H1 (cell line): ENCODE results near the gene MAN2C1. TPM values are rescaled to one million over a fixed set of nuclear protein-coding genes. Genes with fewer than 3 reads are reported as not detected.

Experiments used
- CTCF ChIA-PET: fragments of 300-600 bp; sonication (Branson Sonifier 250); formaldehyde crosslinking; loops from one replicate; lab custom pipeline; 2021; ENCODE audit not compliant: partially characterized antibody; lab: Charles Lee
- POLR2A ChIA-PET: fragments of 300-600 bp; sonication (Branson Sonifier 250); formaldehyde crosslinking; loops from one replicate; lab custom pipeline; 2021; ENCODE audit warnings: inconsistent platforms; ENCODE audit not compliant: partially characterized antibody; lab: Charles Lee
- DNase-seq, 2 experiments: peaks; one replicate each; pipeline versions ENCODE4 v3.0.0 to v3.0.0-alpha.2; 2010 to 2022; ENCODE audit warnings: low spot score in 2 of 2, low read depth in 1 of 2, mixed read lengths in 1 of 2
- FAIRE-seq: peaks from 2 replicates; lab custom pipeline; 2011; peaks lifted over from hg19 to GRCh38; lab: Jason Lieb, UNC
- H2AFZ ChIP-seq: 2 replicates; pipeline ENCODE4 v1.8.1; 2012; ENCODE audit warnings: low read length, inconsistent platforms
- H2AK5ac ChIP-seq: 2 replicates; pipeline ENCODE4 v1.6.1; 2013; ENCODE audit warnings: low read depth, low read length
- H2BK120ac ChIP-seq: replicated peaks from 2 replicates; pipeline ENCODE3; 2013; ENCODE audit warnings: low read depth, low read length, inconsistent platforms
- H2BK12ac ChIP-seq: 2 replicates; pipeline ENCODE4 v1.6.1; 2013; ENCODE audit warnings: low read depth, low read length
- H2BK15ac ChIP-seq: 2 replicates; pipeline ENCODE4 v1.6.1; 2013; ENCODE audit warnings: low read length
- H2BK20ac ChIP-seq: 2 replicates; pipeline ENCODE4 v1.6.1; 2013; ENCODE audit warnings: low read length
- H2BK5ac ChIP-seq: 2 replicates; pipeline ENCODE4 v1.6.1; 2013; ENCODE audit warnings: low read depth, low read length
- H3K14ac ChIP-seq: 2 replicates; pipeline ENCODE4 v1.6.1; 2013; ENCODE audit warnings: inconsistent platforms; ENCODE audit not compliant: insufficient read length
- H3K18ac ChIP-seq: 2 replicates; pipeline ENCODE4 v1.6.1; 2013; ENCODE audit warnings: low read length; ENCODE audit errors: extremely low read depth
- H3K23ac ChIP-seq: 2 replicates; pipeline ENCODE4 v1.6.1; 2013; ENCODE audit warnings: inconsistent platforms; ENCODE audit not compliant: insufficient read length
- H3K23me2 ChIP-seq: 2 replicates; pipeline ENCODE4 v1.6.1; 2013; ENCODE audit warnings: low read depth, low read length
- H3K27ac ChIP-seq: 2 replicates; pipeline ENCODE4 v1.6.1; 2011; ENCODE audit warnings: low read depth, low read length, inconsistent platforms
- H3K27me3 ChIP-seq, 4 experiments: replicated peaks in 1 of 4; 1 replicate in 1 of 4; 2 replicates in 3 of 4; pipeline versions ENCODE4 v1.6.1 to v1.8.1; 2011 to 2013; ENCODE audit warnings: low read length in 3 of 4, mild to moderate bottlenecking in 3 of 4, inconsistent platforms in 2 of 4, mixed read lengths in 2 of 4, moderate library complexity in 1 of 4; ENCODE audit not compliant: control insufficient read depth in 3 of 4, insufficient read depth in 3 of 4; ENCODE audit errors: extremely low read depth in 1 of 4
- H3K36me3 ChIP-seq, 4 experiments: 2 replicates each; pipeline versions ENCODE4 v1.6.1 to v1.8.1; 2011 to 2013; ENCODE audit warnings: mild to moderate bottlenecking in 4 of 4, low read length in 3 of 4, moderate library complexity in 2 of 4, control low read depth in 1 of 4, inconsistent platforms in 1 of 4; ENCODE audit not compliant: insufficient read depth in 4 of 4, control insufficient read depth in 2 of 4
- H3K4ac ChIP-seq: replicated peaks from 2 replicates; pipeline ENCODE3; 2013; ENCODE audit warnings: low read length, low read depth, mixed read lengths, inconsistent platforms; ENCODE audit not compliant: insufficient read length
- H3K4me1 ChIP-seq, 4 experiments: replicated peaks in 1 of 4; 1 replicate in 1 of 4; 2 replicates in 3 of 4; pipeline versions ENCODE4 v1.6.1 to v1.8.1; 2011 to 2013; ENCODE audit warnings: low read length in 3 of 4, inconsistent platforms in 2 of 4, mixed read lengths in 1 of 4; ENCODE audit not compliant: insufficient read depth in 4 of 4, control insufficient read depth in 3 of 4
- H3K4me2 ChIP-seq, 2 experiments: 2 replicates each; pipeline versions ENCODE4 v1.6.1 to v1.8.1; 2011 to 2013; ENCODE audit warnings: low read depth in 2 of 2, low read length in 2 of 2, control low read depth in 1 of 2, inconsistent platforms in 1 of 2, mild to moderate bottlenecking in 1 of 2; ENCODE audit not compliant: insufficient read depth in 1 of 2
- H3K4me3 ChIP-seq, 4 experiments: fragments of 200-600, 300-600 bp in 1 of 4; sonication (generic), shearing (Covaris generic), sonication (Bioruptor Twin) in 1 of 4; 2 replicates each; pipeline versions ENCODE4 v1.5.1 to v1.8.1; 2011 to 2016; ENCODE audit warnings: low read length in 4 of 4, low read depth in 3 of 4, control low read depth in 2 of 4, inconsistent platforms in 2 of 4, mild to moderate bottlenecking in 2 of 4, mixed read lengths in 1 of 4, moderate library complexity in 1 of 4; ENCODE audit not compliant: insufficient read depth in 2 of 4; ENCODE audit errors: extremely low read depth in 1 of 4
- H3K56ac ChIP-seq: replicated peaks from 2 replicates; pipeline ENCODE3; 2013; ENCODE audit warnings: low read depth, mild to moderate bottlenecking, mixed read lengths, low read length, inconsistent platforms; ENCODE audit not compliant: insufficient read length
- H3K79me1 ChIP-seq: 2 replicates; pipeline ENCODE4 v1.6.1; 2013; ENCODE audit warnings: low read depth, low read length, control low read depth
- H3K79me2 ChIP-seq, 2 experiments: 2 replicates each; pipeline versions ENCODE4 v1.6.1 to v1.8.1; 2012 to 2013; ENCODE audit warnings: low read length in 2 of 2, mild to moderate bottlenecking in 2 of 2, inconsistent platforms in 1 of 2; ENCODE audit not compliant: insufficient read depth in 2 of 2, control insufficient read depth in 1 of 2
- H3K9ac ChIP-seq, 4 experiments: replicated peaks in 1 of 4; 1 replicate in 1 of 4; 2 replicates in 3 of 4; pipeline versions ENCODE4 v1.6.1 to v1.8.1; 2011 to 2013; ENCODE audit warnings: low read depth in 3 of 4, low read length in 3 of 4, control low read depth in 2 of 4, mild to moderate bottlenecking in 2 of 4, moderate library complexity in 2 of 4, inconsistent platforms in 1 of 4; ENCODE audit errors: extremely low read depth in 1 of 4
- H3K9me3 ChIP-seq, 2 experiments: 2 replicates each; pipeline versions ENCODE4 v1.6.1 to v1.8.1; 2012 to 2013; ENCODE audit warnings: mild to moderate bottlenecking in 2 of 2, moderate library complexity in 2 of 2, control low read depth in 1 of 2, inconsistent platforms in 1 of 2, low read depth in 1 of 2, low read length in 1 of 2, mixed read lengths in 1 of 2; ENCODE audit not compliant: insufficient read depth in 2 of 2
- H4K20me1 ChIP-seq, 2 experiments: replicated peaks in 1 of 2; 2 replicates each; pipeline versions ENCODE3 to v1.8.1; 2011 to 2013; ENCODE audit warnings: inconsistent platforms in 2 of 2, low read length in 2 of 2, mild to moderate bottlenecking in 1 of 2; ENCODE audit not compliant: insufficient read depth in 2 of 2, control insufficient read depth in 1 of 2
- H4K5ac ChIP-seq: 2 replicates; pipeline ENCODE4 v1.6.1; 2013; ENCODE audit warnings: low read length, low read depth, mixed read lengths, inconsistent platforms; ENCODE audit not compliant: insufficient read length
- H4K8ac ChIP-seq: 2 replicates; pipeline ENCODE4 v1.8.0; 2013; ENCODE audit warnings: mild to moderate bottlenecking, moderate library complexity, low read length, inconsistent platforms; ENCODE audit not compliant: insufficient read depth; ENCODE audit errors: extremely low read depth
- H4K91ac ChIP-seq: replicated peaks from 2 replicates; pipeline ENCODE3; 2013; ENCODE audit warnings: low read length, mixed read lengths, inconsistent platforms; ENCODE audit not compliant: insufficient read length
- NRF1 ChIP-seq: IDR thresholded peaks from 2 replicates; pipeline ENCODE4 v1.6.1; 2011; ENCODE audit warnings: mild to moderate bottlenecking, low read depth, low read length, improper control_type of control experiment
- WGBS, 2 experiments: shearing (Covaris generic) in 1 of 2; methylation state at CpG; one replicate each; pipeline versions ENCODE4 v1.1.6 to v1.1.7; 2013 to 2015; ENCODE audit warnings: low lambda C conversion rate in 2 of 2, mixed read lengths in 2 of 2, inconsistent platforms in 1 of 2, low coverage in 1 of 2, missing lambda C conversion rate in 1 of 2; ENCODE audit not compliant: insufficient replicate concordance in 2 of 2, insufficient coverage in 1 of 2, insufficient read length in 1 of 2; ENCODE audit errors: extremely low coverage in 1 of 2, missing lambda C conversion rate in 1 of 2; 5-methylcytosine and 5-hydroxymethylcytosine counted together
- polyA plus RNA-seq, 7 experiments: library from polyadenylated mRNA; depleted of rRNA in 3 of 7; stranded (reverse) in 5 of 7; unstranded in 2 of 7; fragments of >200 nt in 5 of 7; fragments of 200-250 nt in 2 of 7; gene quantifications; 1 replicate in 5 of 7; 2 replicates in 1 of 7; 4 replicates in 1 of 7; pipeline versions ENCODE4 v1.2.1 to v1.2.3, GENCODE V29; 2011 to 2013; ENCODE audit warnings: missing spikeins in 2 of 7, mixed read lengths in 2 of 7
- total RNA-seq: library from RNA; stranded (reverse); fragmentation: NEBNext Ultra II Directional; extraction: Animal tissue kit (Norgen Biotek cat#: 25700); gene quantifications from 2 replicates; pipeline ENCODE4 v1.2.1, GENCODE V29; 2021
- TF ChIP-seq, protein P1 (sequence below): IDR thresholded peaks from 2 replicates; pipeline ENCODE4 v1.6.1; 2012; ENCODE audit warnings: inconsistent platforms

Gene MAN2C1
- total and polyA plus RNA-seq, 2 of the 8 experiments (the other 6 are each of a cell fraction or from before 2014, with no cell fraction given): 56.3 to 88.9 TPM

DNA sequence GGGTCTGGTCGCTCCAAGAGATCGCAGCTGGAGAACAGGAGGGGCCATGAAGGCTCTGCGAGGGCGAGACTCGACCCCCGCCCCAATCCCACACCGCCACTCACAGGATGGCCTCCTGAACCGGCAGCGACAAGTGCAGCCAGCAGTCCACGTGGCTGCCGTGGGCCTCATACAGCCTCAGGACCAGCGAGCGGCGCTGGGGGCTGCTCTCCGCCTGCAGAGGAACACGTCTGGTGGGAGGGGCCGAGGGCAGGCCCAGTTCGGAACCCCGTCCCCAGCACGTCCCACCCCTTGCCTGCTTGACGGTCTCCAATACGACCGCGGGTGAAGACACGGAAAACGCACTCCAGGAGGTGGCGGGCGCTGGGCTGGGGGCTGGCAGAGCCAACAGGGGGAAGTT is 12.4 kb downstream of the MAN2C1 start:
- POLR2A ChIA-PET: interaction anchor here (1.3 to 5.7 kb wide), 4 partner anchors 8 to 12 kb away, joined by 5 to 40 read pairs (median 8); partner anchors contain the start of genes MAN2C1 and NEIL1
- Histone ChIP-seq H4K8ac (no peak overlapping the region), H3K4me3 (no peak overlapping the region), H3K23ac (no peak overlapping the region), H3K23me2 (no peaks in the 10 kb centered on the region), H3K14ac (no peak overlapping the region), H3K18ac (no peak overlapping the region), H3K4me2 (no peak overlapping the region), H3K56ac (no peak overlapping the region), H3K4me1 (no peaks in the 10 kb centered on the region), H2AFZ (no peak overlapping the region), H3K79me2 (no peaks in the 10 kb centered on the region), H3K79me1 (no peaks in the 10 kb centered on the region; the same call in 1 of the 2 replicates), H3K27me3 (no peaks in the 10 kb centered on the region), H2BK12ac (no peak overlapping the region), H4K5ac (no peak overlapping the region)
- WGBS, 2 experiments: 96% methylated on average over 25 of the region's 28 CpGs; no CpG with 5 or more reads in 1 of the 2 experiments
- DNase-seq: no peak
- FAIRE-seq: no peak
- TF ChIP-seq, protein P1, sequence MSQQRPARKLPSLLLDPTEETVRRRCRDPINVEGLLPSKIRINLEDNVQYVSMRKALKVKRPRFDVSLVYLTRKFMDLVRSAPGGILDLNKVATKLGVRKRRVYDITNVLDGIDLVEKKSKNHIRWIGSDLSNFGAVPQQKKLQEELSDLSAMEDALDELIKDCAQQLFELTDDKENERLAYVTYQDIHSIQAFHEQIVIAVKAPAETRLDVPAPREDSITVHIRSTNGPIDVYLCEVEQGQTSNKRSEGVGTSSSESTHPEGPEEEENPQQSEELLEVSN: no peak
- no peak for TF ChIP-seq NRF1
- TF ChIP-seq, all 59 proteins: peak for 0
- no peak overlapping the region for H3K4ac ChIP-seq
- no peak overlapping the region for H4K91ac ChIP-seq
- CTCF ChIA-PET: interaction anchor here (1.1 kb wide), 1 partner anchor 12 kb away, joined by 3 read pairs; no protein-coding TSS in a partner anchor
- no peak overlapping the region for H2BK20ac ChIP-seq
- H2BK15ac ChIP-seq: no peak overlapping the region
- H3K27ac ChIP-seq: no peak overlapping the region
- H2BK5ac ChIP-seq: no peak overlapping the region
- H2AK5ac ChIP-seq: no peak overlapping the region
- H3K9me3 ChIP-seq: no peaks in the 10 kb centered on the region
- H3K9ac ChIP-seq: no peak overlapping the region
- H3K36me3 ChIP-seq: peaks cover 0 to 15% (median 1%) of the 10 kb centered on the region in 4 experiments; a peak in 4 of 8 replicates
- no peak overlapping the region for H2BK120ac ChIP-seq
- H4K20me1 ChIP-seq: peaks cover 0 to 7% of the 10 kb centered on the region in 2 experiments
